ENCODE data around the gene LEFTY1.

DNA sequence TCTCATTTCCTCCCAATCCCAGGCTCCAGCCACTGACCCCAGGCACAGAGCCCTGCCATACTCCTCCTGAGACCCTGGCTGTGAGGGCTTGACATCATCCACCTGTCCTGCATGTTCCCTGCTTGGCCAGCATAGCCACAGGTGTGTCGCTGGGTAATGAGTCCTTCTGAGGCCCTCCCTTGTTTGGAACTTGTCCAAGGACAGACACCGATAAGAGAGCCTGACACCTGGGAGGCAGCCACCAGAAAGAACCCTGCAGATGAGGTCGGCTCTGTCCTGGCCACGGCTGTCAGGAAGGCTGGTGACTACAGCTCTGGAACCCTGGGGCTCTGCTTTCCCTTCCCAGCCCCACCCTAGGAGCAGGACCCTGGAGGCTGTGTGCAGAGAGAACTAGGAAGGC, 41.3 kb downstream of the LEFTY1 start:
- TF ChIP-seq SATB2 (CRISPR knock-in tag; IDR thresholded peaks at IDR 0.05) (no peak), ZBTB7A (CRISPR knock-in tag; IDR thresholded peaks at IDR 0.05) (no peak), ZNF3 (CRISPR knock-in tag; IDR thresholded peaks at IDR 0.05) (no peak), ZNF589 (CRISPR knock-in tag; conservative IDR thresholded peaks at IDR 0.05) (no peak), JUND (CRISPR knock-in tag; IDR thresholded peaks at IDR 0.05) (no peak), KAT8 (CRISPR knock-in tag; IDR thresholded peaks at IDR 0.05) (no peak)
- TF ChIP-seq, protein P1, sequence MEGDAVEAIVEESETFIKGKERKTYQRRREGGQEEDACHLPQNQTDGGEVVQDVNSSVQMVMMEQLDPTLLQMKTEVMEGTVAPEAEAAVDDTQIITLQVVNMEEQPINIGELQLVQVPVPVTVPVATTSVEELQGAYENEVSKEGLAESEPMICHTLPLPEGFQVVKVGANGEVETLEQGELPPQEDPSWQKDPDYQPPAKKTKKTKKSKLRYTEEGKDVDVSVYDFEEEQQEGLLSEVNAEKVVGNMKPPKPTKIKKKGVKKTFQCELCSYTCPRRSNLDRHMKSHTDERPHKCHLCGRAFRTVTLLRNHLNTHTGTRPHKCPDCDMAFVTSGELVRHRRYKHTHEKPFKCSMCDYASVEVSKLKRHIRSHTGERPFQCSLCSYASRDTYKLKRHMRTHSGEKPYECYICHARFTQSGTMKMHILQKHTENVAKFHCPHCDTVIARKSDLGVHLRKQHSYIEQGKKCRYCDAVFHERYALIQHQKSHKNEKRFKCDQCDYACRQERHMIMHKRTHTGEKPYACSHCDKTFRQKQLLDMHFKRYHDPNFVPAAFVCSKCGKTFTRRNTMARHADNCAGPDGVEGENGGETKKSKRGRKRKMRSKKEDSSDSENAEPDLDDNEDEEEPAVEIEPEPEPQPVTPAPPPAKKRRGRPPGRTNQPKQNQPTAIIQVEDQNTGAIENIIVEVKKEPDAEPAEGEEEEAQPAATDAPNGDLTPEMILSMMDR (CRISPR knock-in tag; IDR thresholded peaks at IDR 0.05) = no peak
